Smooth muscle cell (in vitro differentiated cells): ENCODE results near the gene ZNF222. TPM values are rescaled to one million over a fixed set of nuclear protein-coding genes. Genes with fewer than 3 reads are reported as not detected.

ENCODE experiments used
- DNase-seq: peaks from one replicate; lab custom pipeline; 2025; ENCODE audit not compliant: unreplicated experiment; lab: John Stamatoyannopoulos, UW
- H2AFZ ChIP-seq: fragments of 200-600 bp; sonication (generic); 2 replicates; pipeline ENCODE4 v1.6.0; 2016; ENCODE audit warnings: antibody characterized with exemption, low read depth, mild to moderate bottlenecking
- H3F3A ChIP-seq: fragments of 200-600 bp; sonication (generic); 2 replicates; pipeline ENCODE4 v1.6.0; 2017; ENCODE audit warnings: antibody characterized with exemption, low read depth
- H3K27ac ChIP-seq: fragments of 200-600 bp; sonication (generic); 2 replicates; pipeline ENCODE4 v1.5.1; 2016; ENCODE audit warnings: low read depth, mild to moderate bottlenecking
- H3K27me3 ChIP-seq: fragments of 200-600 bp; sonication (generic); 2 replicates; pipeline ENCODE4 v1.6.1; 2016; ENCODE audit warnings: low read depth, mild to moderate bottlenecking
- H3K36me3 ChIP-seq: fragments of 200-600 bp; sonication (generic); 2 replicates; pipeline ENCODE4 v1.5.1; 2016; ENCODE audit warnings: low read depth
- H3K4me1 ChIP-seq: fragments of 200-600 bp; sonication (generic); 2 replicates; pipeline ENCODE4 v1.5.1; 2016; ENCODE audit warnings: low read depth
- H3K4me2 ChIP-seq: fragments of 200-600 bp; sonication (generic); 2 replicates; pipeline ENCODE4 v1.6.0; 2016; ENCODE audit warnings: mild to moderate bottlenecking
- H3K4me3 ChIP-seq: fragments of 200-600 bp; sonication (generic); 2 replicates; pipeline ENCODE4 v1.5.1; 2016; ENCODE audit warnings: mild to moderate bottlenecking
- H3K79me2 ChIP-seq: fragments of 200-600 bp; sonication (generic); 2 replicates; pipeline ENCODE4 v1.6.0; 2016; ENCODE audit warnings: low read depth, mild to moderate bottlenecking
- H3K9ac ChIP-seq: fragments of 200-600 bp; sonication (generic); 2 replicates; pipeline ENCODE4 v1.6.0; 2016; ENCODE audit warnings: low read depth
- H3K9me3 ChIP-seq: fragments of 200-600 bp; sonication (generic); replicated peaks from 2 replicates; pipeline ENCODE4 v1.5.1; 2016; ENCODE audit warnings: low read depth
- H4K20me1 ChIP-seq: fragments of 200-600 bp; sonication (generic); 2 replicates; pipeline ENCODE4 v1.6.0; 2016; ENCODE audit warnings: low read depth
- WGBS: methylation state at CpG from one replicate; pipeline ENCODE4 v1.1.7; 2016; ENCODE audit warnings: low lambda C conversion rate; 5-methylcytosine and 5-hydroxymethylcytosine counted together
- polyA plus RNA-seq: library from polyadenylated mRNA; unstranded; fragments of >200 nt; fragmentation: Nextera tagmentation; extraction: Ambion mirVana; gene quantifications from 2 replicates; pipeline ENCODE4 v1.2.1, GENCODE V29; 2016
- total RNA-seq: library from RNA; depleted of rRNA; stranded (reverse); fragments of >200 nt; gene quantifications from 2 replicates; pipeline ENCODE4 v1.2.3, GENCODE V29; 2014
- TF ChIP-seq, protein P1 (sequence below): fragments of 200-600 bp; sonication (generic); IDR thresholded peaks from 2 replicates; pipeline ENCODE4 v1.5.1; 2017; ENCODE audit warnings: borderline replicate concordance, mild to moderate bottlenecking, antibody characterized with exemption; ENCODE audit not compliant: insufficient read depth, poor library complexity, severe bottlenecking

Gene ZNF222
- 5.3 and 13.5 TPM in 2 replicates for total RNA-seq
- polyA plus RNA-seq, result 5.2 and 5.9 TPM in 2 replicates

DNA sequence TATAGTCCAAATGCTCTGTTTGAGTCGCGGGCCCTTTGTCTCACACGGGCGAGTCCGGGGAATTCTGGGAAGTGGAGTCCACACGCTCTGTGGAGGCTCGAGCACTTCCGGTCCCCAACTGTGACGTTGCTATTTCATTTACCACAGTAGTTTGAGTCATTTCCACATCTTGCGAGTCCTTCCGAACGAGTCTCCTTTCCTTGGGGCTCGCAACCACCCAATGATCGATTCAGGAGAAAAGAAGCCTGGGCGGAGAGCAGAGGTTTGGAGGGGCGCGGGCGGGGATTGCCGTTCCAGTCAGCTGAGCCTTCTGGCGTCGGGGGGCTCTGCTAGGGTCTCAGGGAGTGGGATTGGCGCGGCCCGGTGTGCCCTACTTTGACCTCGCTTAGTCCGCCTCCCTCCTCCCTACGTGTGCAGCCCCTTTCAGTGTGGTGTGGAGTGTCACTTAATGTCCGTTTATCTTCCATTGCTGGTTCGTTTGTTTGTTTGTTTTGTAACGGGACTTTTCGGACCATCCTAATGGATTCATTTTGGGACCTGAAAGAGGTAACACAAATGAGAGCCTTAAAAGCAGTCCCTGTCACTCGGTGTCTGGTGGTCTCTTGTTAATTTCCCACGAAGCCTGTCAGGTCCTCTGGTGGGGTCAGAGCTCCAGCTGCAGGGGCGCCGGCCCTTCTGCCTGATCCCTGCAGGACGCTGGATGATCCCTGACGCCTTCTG is at the start of gene ZNF222:
ZNF222 (plus strand) TSS at position 163 of the 720 bp plus-strand sequence; CDS start at position 221, 58 bp downstream.
- H3K79me2 ChIP-seq, result peaks cover 7% of the 10 kb centered on the region
- H3K27me3 ChIP-seq, result no peaks in the 10 kb centered on the region
- peak within 1 kb of the TSS; percentile 96 for H3K4me3 ChIP-seq
- DNase-seq, result peak; percentile 12
- peaks cover 5% of the 10 kb centered on the region for H3K4me1 ChIP-seq
- H3K9ac ChIP-seq, result peak within 1 kb of the TSS; percentile 92
- H3K36me3 ChIP-seq, result peaks cover 24% of the 10 kb centered on the region
- H2AFZ ChIP-seq, result peak within 1 kb of the TSS; percentile 98
- peaks cover 18% of the 10 kb centered on the region for H3K9me3 ChIP-seq
- H3F3A ChIP-seq, result no peaks in the 10 kb centered on the region
- WGBS, result 1% methylated on average over 37 of the region's 37 CpGs
- H3K4me2 ChIP-seq, result peak within 1 kb of the TSS; percentile 96
- TF ChIP-seq, protein P1, sequence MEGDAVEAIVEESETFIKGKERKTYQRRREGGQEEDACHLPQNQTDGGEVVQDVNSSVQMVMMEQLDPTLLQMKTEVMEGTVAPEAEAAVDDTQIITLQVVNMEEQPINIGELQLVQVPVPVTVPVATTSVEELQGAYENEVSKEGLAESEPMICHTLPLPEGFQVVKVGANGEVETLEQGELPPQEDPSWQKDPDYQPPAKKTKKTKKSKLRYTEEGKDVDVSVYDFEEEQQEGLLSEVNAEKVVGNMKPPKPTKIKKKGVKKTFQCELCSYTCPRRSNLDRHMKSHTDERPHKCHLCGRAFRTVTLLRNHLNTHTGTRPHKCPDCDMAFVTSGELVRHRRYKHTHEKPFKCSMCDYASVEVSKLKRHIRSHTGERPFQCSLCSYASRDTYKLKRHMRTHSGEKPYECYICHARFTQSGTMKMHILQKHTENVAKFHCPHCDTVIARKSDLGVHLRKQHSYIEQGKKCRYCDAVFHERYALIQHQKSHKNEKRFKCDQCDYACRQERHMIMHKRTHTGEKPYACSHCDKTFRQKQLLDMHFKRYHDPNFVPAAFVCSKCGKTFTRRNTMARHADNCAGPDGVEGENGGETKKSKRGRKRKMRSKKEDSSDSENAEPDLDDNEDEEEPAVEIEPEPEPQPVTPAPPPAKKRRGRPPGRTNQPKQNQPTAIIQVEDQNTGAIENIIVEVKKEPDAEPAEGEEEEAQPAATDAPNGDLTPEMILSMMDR, result no peak
- H4K20me1 ChIP-seq, result no peaks in the 10 kb centered on the region
- H3K27ac ChIP-seq, result peak within 1 kb of the TSS; percentile 67

DNA sequence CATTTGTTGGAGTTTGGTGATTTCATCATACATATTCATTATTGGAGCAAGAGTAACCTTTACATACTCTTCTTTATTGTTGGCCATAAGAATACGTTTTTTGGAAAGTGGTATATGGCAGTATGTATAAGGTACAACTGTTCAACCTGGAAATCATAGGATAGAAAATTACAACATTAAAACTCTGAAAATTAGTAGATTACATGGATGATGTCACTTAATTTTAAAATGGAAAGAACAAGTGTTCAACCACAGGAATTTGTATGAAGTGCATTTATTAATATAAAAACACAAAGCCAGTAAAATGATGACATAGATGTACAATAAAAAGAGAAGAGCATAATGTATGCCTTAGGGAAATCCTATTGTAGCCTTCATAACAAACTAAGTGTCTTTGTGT is 48.4 kb upstream of the ZNF222 start:
- no peaks in the 10 kb centered on the region for H3K27me3 ChIP-seq
- no peak overlapping the region for H3K9ac ChIP-seq
- no peak overlapping the region for H3K4me3 ChIP-seq
- H3K4me1 ChIP-seq, result no peaks in the 10 kb centered on the region
- no peaks in the 10 kb centered on the region for H4K20me1 ChIP-seq
- TF ChIP-seq, protein P1, result no peak
- no peak overlapping the region for H3K4me2 ChIP-seq
- peaks cover 8% of the 10 kb centered on the region for H3K36me3 ChIP-seq
- peaks cover 38% of the 10 kb centered on the region for H3K9me3 ChIP-seq
- H3F3A ChIP-seq, result no peaks in the 10 kb centered on the region
- no peak overlapping the region for H3K27ac ChIP-seq
- 93% methylated on average over 1 of the region's 1 CpG for WGBS
- H3K79me2 ChIP-seq, result no peaks in the 10 kb centered on the region
- no peak overlapping the region for H2AFZ ChIP-seq
- no peak for DNase-seq

GRCh38 chr19:43983544-43983911 is 41.7 kb upstream of the ZNF222 start:
- Histone ChIP-seq H3K36me3 (no peaks in the 10 kb centered on the region), H3K4me1 (peaks cover 10% of the 10 kb centered on the region), H3K9me3 (no peaks in the 10 kb centered on the region), H3K27me3 (no peaks in the 10 kb centered on the region), H3K9ac (no peak overlapping the region), H3K79me2 (peaks cover 24% of the 10 kb centered on the region), H2AFZ (peak overlapping the region; percentile 97), H4K20me1 (no peaks in the 10 kb centered on the region), H3K27ac (no peak overlapping the region), H3K4me3 (peak overlapping the region; percentile 83), H3F3A (no peaks in the 10 kb centered on the region), H3K4me2 (peak overlapping the region; percentile 99)
- 82% methylated on average over 2 of the region's 2 CpGs for WGBS
- TF ChIP-seq, protein P1, result no peak
- DNase-seq, result no peak
